HCT116 (cell line): ENCODE results near the gene PHKA2. TPM values are rescaled to one million over a fixed set of nuclear protein-coding genes. Genes with fewer than 3 reads are reported as not detected.

Experiments used
- ATAC-seq: fragments of 200-7000 bp; cut with Tn5 transposase; 2 replicates; pipeline ENCODE4 v1.9.1; 2020; ENCODE audit warnings: mild to moderate bottlenecking, moderate library complexity
- BruUV-seq: library from RNA; stranded (reverse); fragments of 400-500 nt; replicated peaks from 2 replicates; lab custom pipeline; 2021; lab: Mats Ljungman, UMichigan
- CTCF ChIA-PET: fragments of 300-600 bp; sonication (Branson Sonifier 250); formaldehyde crosslinking; loops from one replicate; lab custom pipeline; 2021; ENCODE audit warnings: antibody characterized with exemption; lab: Charles Lee
- POLR2A ChIA-PET: fragments of 300-600, 350-600 bp; sonication (Branson Sonifier 250); formaldehyde crosslinking; loops from one replicate; lab custom pipeline; 2021; ENCODE audit warnings: antibody characterized with exemption; lab: Charles Lee
- RAD21 ChIA-PET, 2 experiments: fragments of 300-600 bp; sonication (Branson Sonifier 250); formaldehyde crosslinking; loops; one replicate each; lab custom pipeline; 2023; ENCODE audit warnings: low total read pairs in 2 of 2; ENCODE audit not compliant: uncharacterized antibody in 2 of 2, unreplicated experiment in 2 of 2, low non-redundant PET in 1 of 2; lab: Charles Lee
- DNase-seq: peaks from one replicate; pipeline ENCODE4 v3.0.0-alpha.2; 2010; ENCODE audit warnings: low read depth, low spot score
- H2AFZ ChIP-seq: fragments of 200-600 bp; shearing (Covaris generic), sonication (generic); 2 replicates; pipeline ENCODE4 v1.6.1; 2017; ENCODE audit warnings: low read depth, mixed run types, mixed read lengths, antibody characterized with exemption, low read length; ENCODE audit not compliant: poor library complexity, severe bottlenecking
- H3K27ac ChIP-seq: 2 replicates; pipeline ENCODE4 v1.5.1; 2012; ENCODE audit warnings: low read depth, low read length
- H3K27me3 ChIP-seq: fragments of 200-600 bp; sonication (generic); 2 replicates; pipeline ENCODE4 v1.6.1; 2016; ENCODE audit warnings: mixed run types, low read length, mixed read lengths; ENCODE audit not compliant: insufficient read depth
- H3K36me3 ChIP-seq, 2 experiments: fragments of 200-500 bp in 1 of 2; fragments of 200-600 bp in 1 of 2; sonication (Bioruptor generic) in 1 of 2; sonication (generic) in 1 of 2; 2 replicates each; pipeline versions ENCODE4 v1.5.1 to v1.6.1; 2014 to 2016; ENCODE audit warnings: low read length in 2 of 2, inconsistent platforms in 1 of 2, mixed read lengths in 1 of 2, mixed run types in 1 of 2; ENCODE audit not compliant: insufficient read depth in 2 of 2, control insufficient read depth in 1 of 2
- H3K4me1 ChIP-seq, 2 experiments: fragments of 200-600 bp in 1 of 2; sonication (generic) in 1 of 2; 2 replicates each; pipeline versions ENCODE4 v1.5.1 to v1.6.1; 2012 to 2017; ENCODE audit warnings: low read length in 2 of 2, inconsistent platforms in 1 of 2, mild to moderate bottlenecking in 1 of 2, mixed read lengths in 1 of 2, mixed run types in 1 of 2, moderate library complexity in 1 of 2; ENCODE audit not compliant: insufficient read depth in 2 of 2, control insufficient read depth in 1 of 2
- H3K4me2 ChIP-seq: fragments of 200-600 bp; sonication (generic); 2 replicates; pipeline ENCODE4 v1.6.1; 2017; ENCODE audit warnings: mixed run types, low read length, mixed read lengths
- H3K4me3 ChIP-seq, 2 experiments: fragments of 200-600 bp in 1 of 2; sonication (generic) in 1 of 2; replicated peaks in 1 of 2; 2 replicates each; pipeline ENCODE4 v1.5.1; 2011 to 2016; ENCODE audit warnings: low read length in 2 of 2, control low read depth in 1 of 2, low read depth in 1 of 2, mild to moderate bottlenecking in 1 of 2, mixed read lengths in 1 of 2, mixed run types in 1 of 2
- H3K79me2 ChIP-seq: fragments of 200-600 bp; sonication (generic); 2 replicates; pipeline ENCODE4 v1.6.1; 2017; ENCODE audit warnings: mild to moderate bottlenecking, mixed run types, low read length, moderate library complexity, mixed read lengths; ENCODE audit not compliant: insufficient read depth
- H3K9ac ChIP-seq: fragments of 200-600 bp; sonication (generic); 2 replicates; pipeline ENCODE4 v1.6.1; 2016; ENCODE audit warnings: low read length, mixed read lengths
- H3K9me2 ChIP-seq: fragments of 200-600 bp; sonication (generic), shearing (Covaris generic); 2 replicates; pipeline ENCODE4 v1.6.1; 2017; ENCODE audit warnings: mixed run types, mild to moderate bottlenecking, moderate library complexity; ENCODE audit not compliant: insufficient read depth
- H3K9me3 ChIP-seq, 2 experiments: fragments of 200-500 bp in 1 of 2; fragments of 200-600 bp in 1 of 2; sonication (Bioruptor generic) in 1 of 2; sonication (generic) in 1 of 2; 2 replicates each; pipeline ENCODE4 v1.6.1; 2014 to 2017; ENCODE audit warnings: low read length in 2 of 2, mixed read lengths in 2 of 2, inconsistent platforms in 1 of 2, low read depth in 1 of 2, mild to moderate bottlenecking in 1 of 2, mixed run types in 1 of 2, moderate library complexity in 1 of 2; ENCODE audit not compliant: control insufficient read depth in 1 of 2, insufficient read depth in 1 of 2
- H4K20me1 ChIP-seq: fragments of 200-600 bp; sonication (generic), shearing (Covaris generic); 2 replicates; pipeline ENCODE4 v1.6.1; 2017; ENCODE audit warnings: mixed run types, mild to moderate bottlenecking, moderate library complexity; ENCODE audit not compliant: insufficient read depth
- ATF3 ChIP-seq: IDR thresholded peaks from 2 replicates; pipeline ENCODE4 v1.6.1; 2012
- CBX3 ChIP-seq: IDR thresholded peaks from 2 replicates; pipeline ENCODE4 v1.6.1; 2012; ENCODE audit warnings: low read depth
- CEBPB ChIP-seq: IDR thresholded peaks from 2 replicates; pipeline ENCODE4 v1.6.1; 2012; ENCODE audit warnings: low read depth
- EGR1 ChIP-seq: IDR thresholded peaks from 2 replicates; pipeline ENCODE4 v1.6.1; 2012; ENCODE audit warnings: low read depth
- EZH2phosphoT487 ChIP-seq: fragments of 200-600 bp; IDR thresholded peaks from 2 replicates; pipeline ENCODE4 v1.6.1; 2018; ENCODE audit warnings: antibody characterized with exemption, borderline replicate concordance
- FOSL1 ChIP-seq: IDR thresholded peaks from 2 replicates; pipeline ENCODE4 v1.6.1; 2012; ENCODE audit warnings: low read depth
- JUND ChIP-seq: IDR thresholded peaks from 2 replicates; pipeline ENCODE4 v1.6.1; 2012
- MAX ChIP-seq: IDR thresholded peaks from 2 replicates; pipeline ENCODE4 v1.6.1; 2012
- POLR2A ChIP-seq: IDR thresholded peaks from 2 replicates; pipeline ENCODE4 v1.7.0; 2011; ENCODE audit warnings: borderline replicate concordance; ENCODE audit not compliant: insufficient read depth, insufficient read length; ENCODE audit errors: extremely low read depth
- POLR2AphosphoS5 ChIP-seq: IDR thresholded peaks from 2 replicates; pipeline ENCODE4 v1.6.1; 2011; ENCODE audit warnings: mild to moderate bottlenecking, low read depth, low read length, moderate library complexity
- RAD21 ChIP-seq: IDR thresholded peaks from 2 replicates; pipeline ENCODE4 v1.6.1; 2012; ENCODE audit warnings: low read depth, mild to moderate bottlenecking
- SIN3A ChIP-seq: IDR thresholded peaks from 2 replicates; pipeline ENCODE4 v1.6.1; 2012; ENCODE audit warnings: low read depth
- SP1 ChIP-seq: IDR thresholded peaks from 2 replicates; pipeline ENCODE4 v1.6.1; 2012; ENCODE audit warnings: low read depth
- YY1 ChIP-seq: IDR thresholded peaks from 2 replicates; pipeline ENCODE4 v1.6.1; 2011; ENCODE audit warnings: low read length, low read depth, moderate library complexity, mild to moderate bottlenecking; ENCODE audit not compliant: insufficient replicate concordance; ENCODE audit errors: extremely low read depth
- ZFX ChIP-seq: fragments of 450-650 bp; IDR thresholded peaks from 2 replicates; pipeline ENCODE4 v1.6.1; 2017
- ZNF274 ChIP-seq: fragments of 200-500 bp; sonication (Bioruptor generic); IDR thresholded peaks from 2 replicates; pipeline ENCODE4 v1.6.1; 2014; ENCODE audit warnings: mild to moderate bottlenecking, low read depth, low read length, inconsistent platforms
- intact Hi-C: fragments of 100-400 bp; cut with micrococcal nuclease; formaldehyde crosslinking; loops from 2 replicates; pipeline ENCODE4 v1.10.0; 2022
- total RNA-seq: library from RNA; stranded (reverse); gene quantifications from one replicate; pipeline ENCODE4 v1.2.1, GENCODE V29; 2021; ENCODE audit not compliant: unreplicated experiment

Gene PHKA2
- total RNA-seq, 1 experiment from 2014 or later: 23.8 TPM

GRCh38 chrX:19007868-19008267, 24.0 kb upstream of the PHKA2 start:
- Histone ChIP-seq H3K4me2 (no peak overlapping the region), H3K27me3 (no peaks in the 10 kb centered on the region), H3K36me3 (no peaks in the 10 kb centered on the region), H3K27ac (no peak overlapping the region), H3K4me1 (no peaks in the 10 kb centered on the region), H2AFZ (no peak overlapping the region), H3K4me3 (no peak overlapping the region), H4K20me1 (no peaks in the 10 kb centered on the region), H3K9ac (no peak overlapping the region), H3K9me2 (no peaks in the 10 kb centered on the region), H3K9me3 (no peaks in the 10 kb centered on the region), H3K79me2 (no peaks in the 10 kb centered on the region)
- intact Hi-C loops: loop anchor here (10.0 kb wide), 1 partner anchor 73 kb away; no protein-coding TSS in a partner anchor
- no peak for ATAC-seq
- RAD21 ChIA-PET: no interaction called here
- no peak for TF ChIP-seq POLR2AphosphoS5
- no peak for TF ChIP-seq CBX3
- TF ChIP-seq ZNF274: no peak
- no peak for TF ChIP-seq EZH2phosphoT487
- TF ChIP-seq RAD21: no peak
- TF ChIP-seq ZFX: no peak
- no peak for TF ChIP-seq YY1
- no peak for TF ChIP-seq SP1
- TF ChIP-seq SIN3A: no peak
- no peak for TF ChIP-seq FOSL1
- no peak for DNase-seq
- CTCF ChIA-PET: no interaction called here
- POLR2A ChIA-PET: no interaction called here
- BruUV-seq: no TSS peak

GRCh38 chrX:19007011-19007410, 23.1 kb upstream of the PHKA2 start:
- Histone ChIP-seq H3K9me3 (no peaks in the 10 kb centered on the region), H3K27me3 (no peaks in the 10 kb centered on the region), H3K4me1 (no peaks in the 10 kb centered on the region), H3K9ac (no peak overlapping the region), H3K79me2 (no peaks in the 10 kb centered on the region), H3K36me3 (no peaks in the 10 kb centered on the region), H3K4me2 (no peak overlapping the region), H2AFZ (no peak overlapping the region), H3K27ac (no peak overlapping the region), H3K4me3 (no peak overlapping the region), H3K9me2 (no peaks in the 10 kb centered on the region), H4K20me1 (no peaks in the 10 kb centered on the region)
- ChIA-PET POLR2A (interaction anchor here (0.7 kb wide), 1 partner anchor 337 kb away, joined by 4 read pairs; no protein-coding TSS in a partner anchor), CTCF (interaction anchor here (0.7 kb wide), 1 partner anchor 327 kb away, joined by 3 read pairs; no protein-coding TSS in a partner anchor), RAD21 (no interaction called here)
- TF ChIP-seq ATF3: no peak
- TF ChIP-seq EGR1: no peak
- TF ChIP-seq SP1: no peak
- no peak for TF ChIP-seq JUND
- TF ChIP-seq POLR2A: no peak
- no peak for TF ChIP-seq RAD21
- TF ChIP-seq CBX3: no peak
- no peak for TF ChIP-seq EZH2phosphoT487
- no peak for TF ChIP-seq CEBPB
- no peak for TF ChIP-seq FOSL1
- no peak for TF ChIP-seq SIN3A
- no peak for TF ChIP-seq MAX
- TF ChIP-seq POLR2AphosphoS5: no peak
- intact Hi-C loops: loop anchor here (10.0 kb wide), 1 partner anchor 72 kb away; no protein-coding TSS in a partner anchor
- no TSS peak for BruUV-seq
- ATAC-seq (no peak), DNase-seq (no peak)
